Aorta (tissue), 5 donors: ENCODE data around the gene RPRD2. TPM values are rescaled to one million over a fixed set of nuclear protein-coding genes. Genes with fewer than 3 reads are reported as not detected.

Experiments used
- ATAC-seq: fragments of 200-7000 bp; cut with Tn5 transposase; one replicate; pipeline ENCODE4 v1.9.1; 2022; ENCODE audit warnings: moderate library complexity; ENCODE audit not compliant: low FRiP score
- DNase-seq, 2 donors: peaks; one replicate each; pipeline ENCODE4 v3.0.0-alpha.2; 2020
- H3K27ac ChIP-seq, 2 donors: one replicate each; pipeline ENCODE4 v1.5.1; 2013; ENCODE audit warnings: low read length in 2 of 2, mild to moderate bottlenecking in 2 of 2, moderate library complexity in 2 of 2, control low read depth in 1 of 2, inconsistent platforms in 1 of 2, low read depth in 1 of 2
- H3K27me3 ChIP-seq, 2 donors: one replicate each; pipeline ENCODE4 v1.6.1; 2013; ENCODE audit warnings: control low read depth in 1 of 2, low read length in 1 of 2, mild to moderate bottlenecking in 1 of 2, moderate library complexity in 1 of 2; ENCODE audit not compliant: insufficient read depth in 2 of 2, control insufficient read depth in 1 of 2
- H3K36me3 ChIP-seq, 2 donors: one replicate each; pipeline ENCODE4 v1.6.1; 2013; ENCODE audit warnings: control low read depth in 1 of 2, low read length in 1 of 2, mild to moderate bottlenecking in 1 of 2; ENCODE audit not compliant: insufficient read depth in 2 of 2, control insufficient read depth in 1 of 2
- H3K4me1 ChIP-seq, 2 donors: one replicate each; pipeline ENCODE4 v1.6.1; 2013; ENCODE audit warnings: low read length in 2 of 2, control low read depth in 1 of 2, mild to moderate bottlenecking in 1 of 2, moderate library complexity in 1 of 2; ENCODE audit not compliant: insufficient read depth in 2 of 2, control insufficient read depth in 1 of 2
- H3K4me3 ChIP-seq, 2 donors: one replicate each; pipeline ENCODE4 v1.5.1; 2013; ENCODE audit warnings: low read length in 2 of 2, control low read depth in 1 of 2, mild to moderate bottlenecking in 1 of 2
- H3K9me3 ChIP-seq: one replicate; pipeline ENCODE4 v1.6.1; 2013; ENCODE audit warnings: mild to moderate bottlenecking, low read length; ENCODE audit not compliant: control insufficient read depth
- WGBS, 2 donors: extraction: QIAGEN DNeasy Blood & Tissue Kit; methylation state at CpG; one replicate each; pipeline ENCODE4 v1.1.7; 2013; 5-methylcytosine and 5-hydroxymethylcytosine counted together
- intact Hi-C, 2 donors: fragments of 100-400 bp; cut with DNase I; formaldehyde crosslinking; loops; one replicate each; pipeline versions ENCODE4 v1.14.2 to v1.15.0; 2022
- polyA plus RNA-seq, 2 donors: library from polyadenylated mRNA; stranded (reverse); fragments of 200-250 nt; gene quantifications; one replicate each; pipeline ENCODE4 v1.2.3, GENCODE V29; 2013
- total RNA-seq, 2 donors: library from RNA; stranded (reverse); fragmentation: NEBNext Ultra II Directional; extraction: Animal tissue kit (Norgen Biotek cat#: 25700); gene quantifications; one replicate each; pipeline ENCODE4 v1.2.1, GENCODE V29; 2021
- donor health status: healthy with polysubstance abuse.
- donor health status: Bipolar disorder and iron deficiency.
- donor health status: DM: no; HTN: no; CAD: no.
- donor health status: DM: no; HTN: no; CAD: no.
- donor health status: DM: yes; HTN: yes; CAD: no.

Gene RPRD2
- total and polyA plus RNA-seq, 4 donors: 4.5 to 30.9 (median 19.1) TPM

GRCh38 chr1:150472601-150473200 lies 108.8 kb downstream of the RPRD2 start:
- Histone ChIP-seq H3K27ac (no peak overlapping the region), H3K4me1 (no peaks in the 10 kb centered on the region), H3K36me3 (peaks cover 0 to 9% of the 10 kb centered on the region in 2 donors), H3K27me3 (no peaks in the 10 kb centered on the region), H3K4me3 (no peak overlapping the region), H3K9me3 (no peaks in the 10 kb centered on the region)
- no peak for DNase-seq
- ATAC-seq: no peak
- intact Hi-C loops: loop anchor here (5.0 kb wide), 2 partner anchors 35 to 45 kb away; partner anchors contain the start of genes ECM1 (in 1 of the 2) and FALEC (in 1 of the 2)
- 83 to 89% methylated on average over 10 of the region's 10 CpGs for WGBS, 2 donors

GRCh38 chr1:150473659-150474058 lies 109.7 kb downstream of the RPRD2 start:
- Histone ChIP-seq H3K9me3 (no peaks in the 10 kb centered on the region), H3K27me3 (no peaks in the 10 kb centered on the region), H3K27ac (no peak overlapping the region), H3K4me1 (no peaks in the 10 kb centered on the region), H3K36me3 (peaks cover 0 to 9% of the 10 kb centered on the region in 2 donors), H3K4me3 (no peak overlapping the region)
- peak; percentile 34 for ATAC-seq
- intact Hi-C loops: loop anchor here (5.0 kb wide), 2 partner anchors 34 to 44 kb away; partner anchors contain the start of genes ECM1 (in 1 of the 2) and FALEC (in 1 of the 2)
- WGBS, 2 donors: 66 to 73% methylated on average over 4 of the region's 4 CpGs
- DNase-seq: no peak

DNA sequence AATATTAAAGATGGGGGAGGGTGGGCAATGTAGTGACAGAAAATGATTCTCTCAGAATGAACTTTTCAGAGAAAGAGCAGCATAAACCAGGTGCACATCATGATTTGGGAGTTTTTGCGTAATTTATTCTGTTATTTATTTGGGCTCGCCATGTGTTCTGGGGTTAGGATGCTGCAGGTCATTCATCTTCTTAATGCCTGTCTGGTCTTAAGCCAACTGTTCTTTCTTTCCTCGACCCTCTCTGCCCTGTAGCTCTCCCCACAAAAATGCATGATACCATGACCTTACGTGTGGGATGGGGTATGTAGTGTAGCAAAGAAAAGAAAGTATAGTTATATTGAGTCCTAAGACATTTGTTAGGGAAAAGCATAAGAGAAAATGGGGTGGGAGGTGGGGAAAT lies 110.9 kb downstream of the RPRD2 start:
- DNase-seq (no peak), ATAC-seq (no peak)
- 68 to 74% methylated on average over 4 of the region's 4 CpGs for WGBS, 2 donors
- Histone ChIP-seq H3K9me3 (no peaks in the 10 kb centered on the region), H3K4me3 (no peak overlapping the region), H3K36me3 (peaks cover 0 to 9% of the 10 kb centered on the region in 2 donors), H3K27me3 (no peaks in the 10 kb centered on the region), H3K4me1 (no peaks in the 10 kb centered on the region), H3K27ac (no peak overlapping the region)
- intact Hi-C loops: loop anchor here (5.0 kb wide), 2 partner anchors 32 to 42 kb away; partner anchors contain the start of genes ECM1 (in 1 of the 2) and FALEC (in 1 of the 2)

DNA sequence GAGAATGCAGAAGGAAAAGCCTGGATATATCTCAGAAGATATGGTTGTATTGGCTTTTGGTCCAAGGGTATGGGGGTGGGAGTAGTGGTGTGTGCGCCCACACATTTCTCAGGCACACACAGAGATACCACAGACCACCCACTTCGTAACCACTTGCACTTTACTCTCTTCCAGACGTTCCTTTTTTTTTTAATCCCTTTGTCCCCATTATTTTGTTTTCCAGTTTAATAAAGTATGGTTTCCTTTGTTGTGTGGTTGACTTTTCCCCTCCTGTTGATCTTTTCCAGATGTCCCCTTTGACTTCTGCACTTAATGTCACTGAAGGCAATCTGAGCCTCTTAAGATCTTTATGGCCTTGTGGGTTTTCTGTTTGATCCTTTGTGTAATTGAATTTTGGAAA lies 112.8 kb downstream of the RPRD2 start:
- H3K4me3 ChIP-seq: no peak overlapping the region
- H3K36me3 ChIP-seq: peaks cover 0 to 5% of the 10 kb centered on the region in 2 donors
- no peaks in the 10 kb centered on the region for H3K27me3 ChIP-seq
- H3K27ac ChIP-seq: no peak overlapping the region
- H3K9me3 ChIP-seq: no peaks in the 10 kb centered on the region
- intact Hi-C loops: no loop called here
- H3K4me1 ChIP-seq: no peaks in the 10 kb centered on the region
- ATAC-seq: no peak
- no peak for DNase-seq
- WGBS, 2 donors: 60 to 74% methylated on average over 3 of the region's 3 CpGs

DNA sequence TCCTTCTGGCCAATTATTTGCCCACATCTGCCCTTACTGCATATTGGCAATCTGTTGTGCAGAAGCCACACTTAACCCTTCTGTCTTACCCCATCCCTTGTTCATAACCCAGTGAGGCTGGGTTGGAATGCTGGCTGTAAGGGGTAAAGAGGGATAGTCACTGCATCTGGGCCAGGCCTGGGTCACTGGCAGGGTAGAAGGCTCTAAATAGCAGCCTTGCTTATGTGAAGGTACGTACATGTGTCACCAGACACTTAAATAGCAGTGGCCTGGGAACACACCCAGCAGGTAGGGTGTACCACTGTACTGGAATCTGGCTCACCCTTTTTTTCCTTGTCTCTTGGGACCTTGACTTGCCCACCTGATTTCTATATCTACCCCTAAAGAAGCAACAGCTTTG lies 113.4 kb downstream of the RPRD2 start:
- Histone ChIP-seq H3K27ac (no peak overlapping the region), H3K4me3 (no peak overlapping the region), H3K4me1 (no peaks in the 10 kb centered on the region), H3K36me3 (peaks cover 0 to 4% of the 10 kb centered on the region in 2 donors), H3K9me3 (no peaks in the 10 kb centered on the region), H3K27me3 (no peaks in the 10 kb centered on the region)
- ATAC-seq (no peak), DNase-seq (no peak)
- intact Hi-C loops: no loop called here
- 52 to 75% methylated on average over 1 of the region's 1 CpG for WGBS, 2 donors

DNA sequence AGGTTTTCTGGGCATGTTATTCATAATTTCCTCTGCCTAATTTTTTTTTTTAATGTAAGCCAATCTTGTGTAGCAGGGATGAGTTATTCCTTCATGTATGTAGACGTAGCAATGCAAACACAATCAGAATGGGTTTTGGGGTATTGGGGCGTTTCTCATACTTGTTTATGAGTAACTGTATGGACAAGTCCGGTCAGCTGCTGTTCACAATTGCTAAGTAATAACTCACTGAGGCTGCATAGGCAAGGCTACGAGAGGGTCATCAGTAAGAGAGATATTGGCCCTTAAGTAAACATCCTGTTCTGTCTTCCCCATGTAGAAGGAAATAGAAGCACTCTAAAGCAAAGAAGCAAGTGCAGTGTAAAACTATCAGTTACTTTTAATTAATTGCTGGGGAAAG lies 113.8 kb downstream of the RPRD2 start:
- no peak overlapping the region for H3K4me3 ChIP-seq
- no peak overlapping the region for H3K27ac ChIP-seq
- H3K27me3 ChIP-seq: no peaks in the 10 kb centered on the region
- no peaks in the 10 kb centered on the region for H3K9me3 ChIP-seq
- 51 to 55% methylated on average over 4 of the region's 4 CpGs for WGBS, 2 donors
- no peak for ATAC-seq
- intact Hi-C loops: no loop called here
- DNase-seq: no peak
- H3K36me3 ChIP-seq: no peaks in the 10 kb centered on the region
- H3K4me1 ChIP-seq: no peaks in the 10 kb centered on the region

DNA sequence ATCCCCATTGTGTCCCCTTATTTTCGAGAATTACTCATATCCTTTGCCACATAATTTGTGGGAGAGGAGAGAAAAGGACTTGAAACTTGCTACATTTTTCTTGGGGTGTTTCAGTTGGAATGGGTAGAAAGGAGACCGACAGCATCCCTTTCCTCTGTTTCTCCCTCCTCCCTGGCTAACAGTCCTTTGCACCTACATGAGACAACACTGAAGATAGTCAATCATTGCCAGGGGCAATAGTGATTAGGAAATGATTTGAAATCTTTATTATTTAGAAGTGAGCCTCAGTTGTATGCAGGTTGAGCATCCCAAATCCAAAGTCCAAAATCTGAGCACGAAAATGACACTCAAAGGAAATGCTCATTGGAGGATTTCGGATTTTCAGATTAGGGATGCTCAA lies 115.4 kb downstream of the RPRD2 start:
- H3K27me3 ChIP-seq: no peaks in the 10 kb centered on the region
- DNase-seq: no peak
- H3K9me3 ChIP-seq: no peaks in the 10 kb centered on the region
- no peaks in the 10 kb centered on the region for H3K36me3 ChIP-seq
- H3K27ac ChIP-seq: no peak overlapping the region
- no peaks in the 10 kb centered on the region for H3K4me1 ChIP-seq
- no peak overlapping the region for H3K4me3 ChIP-seq
- ATAC-seq: no peak
- intact Hi-C loops: no loop called here
- WGBS, 2 donors: 71 to 75% methylated on average over 4 of the region's 4 CpGs

DNA sequence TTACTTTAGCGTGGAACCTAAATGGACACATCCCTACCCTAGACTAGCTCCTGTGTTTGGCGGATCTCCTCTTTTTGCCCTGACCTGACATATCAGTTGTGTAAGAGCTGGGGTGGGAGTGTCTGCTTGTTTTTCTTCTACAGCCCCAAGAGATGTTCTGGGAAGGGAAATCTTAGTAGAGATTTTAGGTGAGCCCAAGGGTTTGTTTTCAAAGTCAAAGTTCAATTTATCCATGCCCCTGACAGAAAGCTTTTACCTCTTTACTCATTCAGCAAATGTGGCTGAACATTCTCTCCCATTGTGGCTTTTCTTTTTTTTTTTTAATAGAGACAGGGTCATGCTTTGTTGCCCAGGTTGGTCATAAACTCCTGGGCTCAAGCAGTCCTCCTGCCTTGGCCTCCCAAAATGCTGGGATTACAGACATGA lies 116.0 kb downstream of the RPRD2 start:
- Histone ChIP-seq H3K27me3 (no peaks in the 10 kb centered on the region), H3K36me3 (no peaks in the 10 kb centered on the region), H3K9me3 (no peaks in the 10 kb centered on the region), H3K4me3 (no peak overlapping the region), H3K27ac (no peak overlapping the region), H3K4me1 (no peaks in the 10 kb centered on the region)
- no peak for DNase-seq
- intact Hi-C loops: no loop called here
- ATAC-seq: no peak
- 34 to 37% methylated on average over 2 of the region's 2 CpGs for WGBS, 2 donors

GRCh38 chr1:150484431-150484830 lies 120.5 kb downstream of the RPRD2 start:
- WGBS, 2 donors: 78 to 83% methylated on average over 4 to 5 of the region's 5 CpGs
- ATAC-seq: no peak
- Histone ChIP-seq H3K4me1 (no peaks in the 10 kb centered on the region), H3K9me3 (no peaks in the 10 kb centered on the region), H3K4me3 (no peak overlapping the region), H3K27ac (no peak overlapping the region), H3K36me3 (no peaks in the 10 kb centered on the region), H3K27me3 (no peaks in the 10 kb centered on the region)
- DNase-seq: no peak
- intact Hi-C loops: no loop called here
